Bronchial epithelial cell (primary cell): ENCODE measurements around the gene SENP2. TPM values are rescaled to one million over a fixed set of nuclear protein-coding genes. Genes with fewer than 3 reads are reported as not detected.
"Not testable (repeated sequence)": the region's sequence is repeated elsewhere in the genome, so short reads cannot be mapped to it uniquely, and the experiment has no call there.

Source experiments
- DNase-seq: peaks from one replicate; pipeline ENCODE4 v3.0.0-alpha.2; 2010; ENCODE audit warnings: low read depth
- FAIRE-seq: peaks from 2 replicates; lab custom pipeline; 2011; peaks lifted over from hg19 to GRCh38; lab: Jason Lieb, UNC
- H3K27me3 ChIP-seq: 2 replicates; pipeline ENCODE4 v1.5.1; 2011; ENCODE audit warnings: low read length; ENCODE audit not compliant: control insufficient read depth, insufficient read depth
- H3K36me3 ChIP-seq: 2 replicates; pipeline ENCODE4 v1.5.1; 2011; ENCODE audit warnings: low read length; ENCODE audit not compliant: control insufficient read depth, insufficient read depth
- H3K4me3 ChIP-seq: 2 replicates; pipeline ENCODE4 v1.5.1; 2011; ENCODE audit warnings: mild to moderate bottlenecking, low read depth, low read length, control low read depth
- CTCF ChIP-seq: IDR thresholded peaks from 2 replicates; pipeline ENCODE4 v1.5.1; 2011; ENCODE audit warnings: mild to moderate bottlenecking, moderate library complexity, low read length, control low read depth, inconsistent platforms; ENCODE audit not compliant: insufficient read depth, severe bottlenecking
- total RNA-seq: library from RNA; depleted of rRNA; stranded (reverse); fragments of >200 nt; gene quantifications from 2 replicates; pipeline ENCODE4 v1.2.1, GENCODE V29; 2014

The SENP2 gene
- total RNA-seq, 1 donor from 2014 or later: 30.5 TPM

- H3K27me3 ChIP-seq: no peaks in the 10 kb centered on the region
- DNase-seq: no peak
- H3K36me3 ChIP-seq: no peaks in the 10 kb centered on the region
- no peak overlapping the region for H3K4me3 ChIP-seq
- no peak for TF ChIP-seq CTCF
- no peak for FAIRE-seq
Measured at GRCh38 chr3:185631508-185632206, 45.6 kb downstream of the SENP2 start.

GRCh38 chr3:185632996-185633395 is 46.9 kb downstream of the SENP2 start:
- DNase-seq: no peak
- Histone ChIP-seq H3K36me3 (no peaks in the 10 kb centered on the region), H3K27me3 (no peaks in the 10 kb centered on the region), H3K4me3 (no peak overlapping the region)
- FAIRE-seq: no peak
- TF ChIP-seq CTCF: no peak

GRCh38 chr3:185637388-185637787 is 51.3 kb downstream of the SENP2 start:
- no peaks in the 10 kb centered on the region for H3K36me3 ChIP-seq
- FAIRE-seq: peak; percentile 70
- no peak for DNase-seq
- TF ChIP-seq CTCF: no peak
- H3K4me3 ChIP-seq: no peak overlapping the region
- H3K27me3 ChIP-seq: no peaks in the 10 kb centered on the region

GRCh38 chr3:185638651-185639050 is 52.6 kb downstream of the SENP2 start:
- DNase-seq, H3K27me3 ChIP-seq, H3K4me3 ChIP-seq, H3K36me3 ChIP-seq, FAIRE-seq: not testable (repeated sequence)

GRCh38 chr3:185639632-185640206 is 53.6 kb downstream of the SENP2 start:
- H3K4me3 ChIP-seq: no peak overlapping the region
- FAIRE-seq (no peak), DNase-seq (no peak)
- no peak for TF ChIP-seq CTCF
- no peaks in the 10 kb centered on the region for H3K27me3 ChIP-seq
- peaks cover 2% of the 10 kb centered on the region for H3K36me3 ChIP-seq

- DNase-seq (no peak), FAIRE-seq (no peak)
- TF ChIP-seq CTCF: no peak
- Histone ChIP-seq H3K36me3 (peaks cover 2% of the 10 kb centered on the region), H3K27me3 (no peaks in the 10 kb centered on the region), H3K4me3 (no peak overlapping the region)
Measured at GRCh38 chr3:185640308-185640707, 54.2 kb downstream of the SENP2 start.

GRCh38 chr3:185645191-185645590 is 59.1 kb downstream of the SENP2 start:
- DNase-seq, FAIRE-seq, H3K4me3 ChIP-seq, H3K27me3 ChIP-seq: not testable (repeated sequence)
- H3K36me3 ChIP-seq: peaks cover 27% of the 10 kb centered on the region
